MM.1S (cell line): ENCODE data around the gene FUOM.

ENCODE experiments used
- DNase-seq: peaks from one replicate; pipeline ENCODE4 v3.0.0-alpha.2; 2015
- H2AFZ ChIP-seq: fragments of 300-600 bp; sonication (generic); 2 replicates; pipeline ENCODE4 v1.6.0; 2016; ENCODE audit warnings: antibody characterized with exemption, low read length
- H3F3A ChIP-seq: fragments of 300-600 bp; sonication (generic); 2 replicates; pipeline ENCODE4 v1.6.1; 2016; ENCODE audit warnings: mild to moderate bottlenecking, antibody characterized with exemption, low read length, moderate library complexity, mixed read lengths; ENCODE audit not compliant: insufficient read depth
- H3K27ac ChIP-seq: fragments of 300-600 bp; sonication (generic); 2 replicates; pipeline ENCODE4 v1.5.1; 2016; ENCODE audit warnings: mild to moderate bottlenecking, low read length
- H3K27me3 ChIP-seq: fragments of 300-600 bp; sonication (generic); replicated peaks from 2 replicates; pipeline ENCODE4 v1.6.0; 2016; ENCODE audit warnings: low read length; ENCODE audit not compliant: insufficient read depth
- H3K36me3 ChIP-seq: fragments of 300-600 bp; sonication (generic); replicated peaks from 2 replicates; pipeline ENCODE4 v1.6.1; 2016; ENCODE audit warnings: mild to moderate bottlenecking, low read length, mixed read lengths; ENCODE audit not compliant: insufficient read depth
- H3K4me1 ChIP-seq: fragments of 300-600 bp; sonication (generic); 2 replicates; pipeline ENCODE4 v1.6.1; 2016; ENCODE audit warnings: low read length, mixed read lengths
- H3K4me2 ChIP-seq: fragments of 300-600 bp; sonication (generic); 2 replicates; pipeline ENCODE4 v1.6.0; 2016; ENCODE audit warnings: low read depth, low read length
- H3K4me3 ChIP-seq: fragments of 300-600 bp; sonication (generic); 2 replicates; pipeline ENCODE4 v1.5.1; 2016; ENCODE audit warnings: low read length, mixed read lengths
- H3K79me2 ChIP-seq: fragments of 300-600 bp; sonication (generic); 2 replicates; pipeline ENCODE4 v1.6.1; 2016; ENCODE audit warnings: mixed run types, low read length, mixed read lengths
- H3K9ac ChIP-seq: fragments of 300-600 bp; sonication (generic); 2 replicates; pipeline ENCODE4 v1.6.1; 2016; ENCODE audit warnings: low read length, mixed read lengths
- H3K9me2 ChIP-seq: fragments of 300-600 bp; sonication (generic); replicated peaks from 2 replicates; pipeline ENCODE4 v1.6.1; 2016; ENCODE audit warnings: mild to moderate bottlenecking, low read length, mixed read lengths; ENCODE audit not compliant: insufficient read depth
- H3K9me3 ChIP-seq: fragments of 300-600 bp; sonication (generic); replicated peaks from 2 replicates; pipeline ENCODE4 v1.6.1; 2016; ENCODE audit warnings: mild to moderate bottlenecking, low read length, mixed read lengths; ENCODE audit not compliant: insufficient read depth
- H4K20me1 ChIP-seq: fragments of 300-600 bp; sonication (generic); 2 replicates; pipeline ENCODE4 v1.6.1; 2016; ENCODE audit warnings: mild to moderate bottlenecking, low read length, moderate library complexity, mixed read lengths; ENCODE audit not compliant: insufficient read depth
- EZH2 ChIP-seq: fragments of 300-600 bp; sonication (generic); optimal IDR thresholded peaks from 2 replicates; pipeline ENCODE3; 2017; ENCODE audit warnings: low read depth, mild to moderate bottlenecking, antibody characterized with exemption, low read length, mixed read lengths
- EZH2phosphoT487 ChIP-seq: fragments of 300-600 bp; sonication (generic); IDR thresholded peaks from 2 replicates; pipeline ENCODE4 v1.6.1; 2018; ENCODE audit warnings: antibody characterized with exemption, low read length
- TF ChIP-seq, protein P1 (sequence below): fragments of 300-600 bp; sonication (generic); IDR thresholded peaks from 2 replicates; pipeline ENCODE4 v1.5.1; 2016; ENCODE audit warnings: antibody characterized with exemption, low read length, mixed read lengths

FUOM gene

GRCh38 chr10:133401500-133401899 is 43.7 kb upstream of the FUOM start:
- Histone ChIP-seq H2AFZ (no peak overlapping the region), H3K9me3 (no peaks in the 10 kb centered on the region), H4K20me1 (no peaks in the 10 kb centered on the region), H3F3A (peaks cover 19% of the 10 kb centered on the region), H3K4me2 (peak overlapping the region; percentile 94; the same call in 1 of the 2 replicates), H3K27ac (peak overlapping the region; percentile 86; the same call in 1 of the 2 replicates), H3K9ac (peak overlapping the region; percentile 68; the same call in 1 of the 2 replicates), H3K79me2 (peaks cover 56% of the 10 kb centered on the region), H3K36me3 (peaks cover 12% of the 10 kb centered on the region), H3K9me2 (no peaks in the 10 kb centered on the region), H3K4me1 (peaks cover 29% of the 10 kb centered on the region), H3K4me3 (peak overlapping the region; percentile 52; the same call in 1 of the 2 replicates), H3K27me3 (no peaks in the 10 kb centered on the region)
- TF ChIP-seq, protein P1, sequence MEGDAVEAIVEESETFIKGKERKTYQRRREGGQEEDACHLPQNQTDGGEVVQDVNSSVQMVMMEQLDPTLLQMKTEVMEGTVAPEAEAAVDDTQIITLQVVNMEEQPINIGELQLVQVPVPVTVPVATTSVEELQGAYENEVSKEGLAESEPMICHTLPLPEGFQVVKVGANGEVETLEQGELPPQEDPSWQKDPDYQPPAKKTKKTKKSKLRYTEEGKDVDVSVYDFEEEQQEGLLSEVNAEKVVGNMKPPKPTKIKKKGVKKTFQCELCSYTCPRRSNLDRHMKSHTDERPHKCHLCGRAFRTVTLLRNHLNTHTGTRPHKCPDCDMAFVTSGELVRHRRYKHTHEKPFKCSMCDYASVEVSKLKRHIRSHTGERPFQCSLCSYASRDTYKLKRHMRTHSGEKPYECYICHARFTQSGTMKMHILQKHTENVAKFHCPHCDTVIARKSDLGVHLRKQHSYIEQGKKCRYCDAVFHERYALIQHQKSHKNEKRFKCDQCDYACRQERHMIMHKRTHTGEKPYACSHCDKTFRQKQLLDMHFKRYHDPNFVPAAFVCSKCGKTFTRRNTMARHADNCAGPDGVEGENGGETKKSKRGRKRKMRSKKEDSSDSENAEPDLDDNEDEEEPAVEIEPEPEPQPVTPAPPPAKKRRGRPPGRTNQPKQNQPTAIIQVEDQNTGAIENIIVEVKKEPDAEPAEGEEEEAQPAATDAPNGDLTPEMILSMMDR = no peak
- TF ChIP-seq EZH2 (no peak), EZH2phosphoT487 (no peak)
- no peak for DNase-seq

DNA sequence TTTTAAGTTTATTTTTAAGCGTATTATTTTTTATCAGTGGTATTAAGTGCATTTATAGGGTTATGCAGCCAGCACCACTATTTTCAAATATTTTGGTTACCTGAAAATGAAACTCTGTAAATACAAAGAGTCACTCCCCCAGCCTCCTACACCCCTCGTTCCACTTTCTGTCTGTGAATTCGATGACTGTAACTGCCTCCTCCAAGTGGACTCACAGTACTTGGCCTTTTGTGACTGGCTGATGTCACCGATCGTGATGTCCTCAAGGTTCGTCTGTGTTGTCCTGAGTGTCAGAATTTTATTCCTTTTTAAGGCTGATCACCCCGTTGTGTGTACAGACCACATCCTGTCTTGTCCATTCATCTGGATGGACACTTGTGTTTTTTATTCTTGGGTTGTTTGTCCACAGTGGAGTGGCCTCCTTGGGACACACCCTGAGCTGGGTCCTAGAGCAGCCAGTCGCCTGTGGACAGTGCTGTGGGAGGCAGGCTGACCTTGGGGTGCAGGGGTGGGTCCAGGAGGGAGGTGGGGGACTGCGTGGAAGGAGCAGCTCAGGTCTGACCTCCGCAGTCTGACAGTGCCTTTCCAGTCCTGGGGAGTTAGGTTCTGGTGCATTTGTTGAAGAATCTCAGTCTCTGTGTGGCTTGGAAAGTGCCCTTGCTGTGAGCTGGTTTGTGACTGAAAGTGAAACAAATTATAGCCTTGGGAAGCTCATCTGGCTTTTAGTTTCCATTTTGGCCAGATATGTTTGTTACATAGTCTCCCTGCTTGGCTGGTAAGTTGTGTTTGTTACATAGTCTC is 43.0 kb upstream of the FUOM start:
- Histone ChIP-seq H3F3A (peaks cover 19% of the 10 kb centered on the region), H3K4me1 (peaks cover 29% of the 10 kb centered on the region), H4K20me1 (no peaks in the 10 kb centered on the region), H3K4me3 (peak overlapping the region; percentile 52), H3K9me2 (no peaks in the 10 kb centered on the region), H3K27ac (peak overlapping the region; percentile 86), H3K79me2 (peaks cover 55% of the 10 kb centered on the region), H3K9me3 (no peaks in the 10 kb centered on the region), H2AFZ (peak overlapping the region; percentile 24; the same call in 1 of the 2 replicates), H3K4me2 (peak overlapping the region; percentile 94), H3K9ac (peak overlapping the region; percentile 68), H3K36me3 (peaks cover 12% of the 10 kb centered on the region), H3K27me3 (no peaks in the 10 kb centered on the region)
- DNase-seq = peak; percentile 88
- TF ChIP-seq EZH2phosphoT487 = no peak
- TF ChIP-seq, protein P1 = no peak
- TF ChIP-seq EZH2 = no peak

DNA sequence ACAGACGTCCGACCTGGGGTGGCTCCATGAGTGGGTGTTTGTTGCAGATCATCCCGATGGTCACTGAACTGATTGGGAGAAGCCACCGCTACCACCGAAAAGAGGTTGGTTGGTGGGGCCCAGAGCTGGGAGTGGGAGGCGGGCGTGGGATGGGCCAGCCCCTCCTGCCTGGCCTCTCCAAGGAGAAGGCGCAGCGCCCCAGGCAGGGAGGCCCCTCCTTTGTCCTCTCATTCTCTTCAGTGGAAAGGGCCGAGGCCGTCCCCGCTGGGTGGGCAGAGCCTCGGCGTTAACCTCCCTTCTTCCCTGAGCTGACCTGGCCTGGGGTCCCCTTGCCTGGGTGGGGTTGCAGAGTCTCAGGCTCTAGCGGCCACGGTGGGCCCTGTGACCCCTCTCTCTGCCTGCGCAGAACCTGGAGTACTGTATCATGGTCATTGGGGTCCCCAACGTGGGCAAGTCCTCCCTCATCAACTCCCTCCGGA is 41.3 kb upstream of the FUOM start:
- DNase-seq = no peak
- no peaks in the 10 kb centered on the region for H3K27me3 ChIP-seq
- peaks cover 12% of the 10 kb centered on the region for H3K36me3 ChIP-seq
- no peak overlapping the region for H3K4me3 ChIP-seq
- peaks cover 22% of the 10 kb centered on the region for H3K4me1 ChIP-seq
- H4K20me1 ChIP-seq = no peaks in the 10 kb centered on the region
- H3K4me2 ChIP-seq = no peak overlapping the region
- no peak overlapping the region for H2AFZ ChIP-seq
- H3K9me2 ChIP-seq = no peaks in the 10 kb centered on the region
- peaks cover 61% of the 10 kb centered on the region for H3K79me2 ChIP-seq
- H3K27ac ChIP-seq = no peak overlapping the region
- no peak overlapping the region for H3K9ac ChIP-seq
- no peak for TF ChIP-seq EZH2phosphoT487
- no peak for TF ChIP-seq EZH2
- TF ChIP-seq, protein P1 = no peak
- H3F3A ChIP-seq = peaks cover 19% of the 10 kb centered on the region
- no peaks in the 10 kb centered on the region for H3K9me3 ChIP-seq
